Measurements from ENCODE around the gene ETV3L.

Gene ETV3L

GRCh38 chr1:157080714-157081113 lies 18.9 kb downstream of the ETV3L start (continued):
- no peak for TF ChIP-seq ZNF16 (tag by site-specific recombination; IDR thresholded peaks at IDR 0.05; ENCODE audit: low read depth)

- H3K4me1 ChIP-seq (ENCODE audit: control insufficient read depth, insufficient read depth, low read length), result no peaks in the 10 kb centered on the region
- TF ChIP-seq ZNF530 (tag by site-specific recombination; IDR thresholded peaks at IDR 0.05; ENCODE audit: low read depth) (peak; percentile 69; the same call in 1 of the 2 replicates), ZNF248 (tag by site-specific recombination; IDR thresholded peaks at IDR 0.05) (no peak), ZNF488 (tag by site-specific recombination; IDR thresholded peaks at IDR 0.05) (no peak)
- ChIA-PET CTCF (interaction anchor here (1.2 to 1.4 kb wide), 3 partner anchors 12 to 187 kb away, joined by 3 to 7 read pairs (median 5); no protein-coding TSS in a partner anchor), POLR2A (no interaction called here)
- H3K36me3 ChIP-seq (ENCODE audit: control insufficient read depth in 2 of 2, insufficient read depth in 1 of 2, low read length in 2 of 2), result no peaks in the 10 kb centered on the region
- no peaks in the 10 kb centered on the region for H3K9me3 ChIP-seq (ENCODE audit: control insufficient read depth, insufficient read depth, low read depth, low read length)
- H3K27ac ChIP-seq (ENCODE audit: extremely low read depth, low read depth, low read length), result no peak overlapping the region
- no peak overlapping the region for H3K4me3 ChIP-seq (ENCODE audit: low read depth, low read length)
Observed at GRCh38 chr1:157077394-157077793, 22.2 kb downstream of the ETV3L start.

- Histone ChIP-seq H3K27ac (ENCODE audit: extremely low read depth, low read depth, low read length) (no peak overlapping the region), H3K4me3 (ENCODE audit: low read depth, low read length) (no peak overlapping the region), H3K36me3 (ENCODE audit: control insufficient read depth in 2 of 2, insufficient read depth in 1 of 2, low read length in 2 of 2) (no peaks in the 10 kb centered on the region), H3K4me1 (ENCODE audit: control insufficient read depth, insufficient read depth, low read length) (no peaks in the 10 kb centered on the region), H3K9me3 (ENCODE audit: control insufficient read depth, insufficient read depth, low read depth, low read length) (no peaks in the 10 kb centered on the region)
- CTCF ChIA-PET, result interaction anchor here (0.6 to 4.8 kb wide), 42 partner anchors 9 to 348 kb away, joined by 3 to 25 read pairs (median 4); no protein-coding TSS in a partner anchor
- POLR2A ChIA-PET, result no interaction called here
- TF ChIP-seq ZFP3 (tag by site-specific recombination; IDR thresholded peaks at IDR 0.05; ENCODE audit: low read depth), result no peak
- TF ChIP-seq ZNF660 (tag by site-specific recombination; IDR thresholded peaks at IDR 0.05), result no peak; the same call in 1 of the 2 replicates
- TF ChIP-seq ZNF202 (tag by site-specific recombination; IDR thresholded peaks at IDR 0.05; ENCODE audit: borderline replicate concordance), result no peak
- no peak for TF ChIP-seq ZNF121 (tag by site-specific recombination; IDR thresholded peaks at IDR 0.05)
- TF ChIP-seq KLF8 (tag by site-specific recombination; IDR thresholded peaks at IDR 0.05), result no peak
- TF ChIP-seq ZNF488 (tag by site-specific recombination; IDR thresholded peaks at IDR 0.05), result no peak
- no peak for TF ChIP-seq ZBTB48 (tag by site-specific recombination; IDR thresholded peaks at IDR 0.05)
- TF ChIP-seq ZEB2 (tag by site-specific recombination; IDR thresholded peaks at IDR 0.05), result no peak
- TF ChIP-seq CTCF (tag by site-specific recombination; IDR thresholded peaks at IDR 0.05), result peak; percentile 57; the same call in 1 of the 2 replicates
- peak; percentile 53 for TF ChIP-seq ZNF654 (tag by site-specific recombination; IDR thresholded peaks at IDR 0.05; ENCODE audit: low read depth)
- no peak for TF ChIP-seq SETDB1 (IDR thresholded peaks at IDR 0.05; ENCODE audit: insufficient read length, low read length)
- TF ChIP-seq GLIS2 (tag by site-specific recombination; IDR thresholded peaks at IDR 0.05), result peak; percentile 67
- no peak for TF ChIP-seq ZNF23 (tag by site-specific recombination; IDR thresholded peaks at IDR 0.05; ENCODE audit: borderline replicate concordance)
- no peak for TF ChIP-seq MEIS1 (CRISPR knock-in tag; IDR thresholded peaks at IDR 0.05; ENCODE audit: borderline replicate concordance)
- no peak for TF ChIP-seq AEBP2 (tag by site-specific recombination; IDR thresholded peaks at IDR 0.05; ENCODE audit: borderline replicate concordance)
- TF ChIP-seq ZNF335 (tag by site-specific recombination; conservative IDR thresholded peaks at IDR 0.05), result 0 out of 2 replicates have a peak, but pooled peaks have one; percentile 18
- no peak for TF ChIP-seq SP2 (tag by site-specific recombination; IDR thresholded peaks at IDR 0.05)
- no peak for TF ChIP-seq ZNF280D (tag by site-specific recombination; IDR thresholded peaks at IDR 0.05)
- TF ChIP-seq PATZ1 (tag by site-specific recombination; IDR thresholded peaks at IDR 0.05), result no peak
Observed at GRCh38 chr1:157073944-157074685, 25.5 kb downstream of the ETV3L start.

All from HEK293 (cell line).